ENCODE measurements around the gene FMN1.

DNA sequence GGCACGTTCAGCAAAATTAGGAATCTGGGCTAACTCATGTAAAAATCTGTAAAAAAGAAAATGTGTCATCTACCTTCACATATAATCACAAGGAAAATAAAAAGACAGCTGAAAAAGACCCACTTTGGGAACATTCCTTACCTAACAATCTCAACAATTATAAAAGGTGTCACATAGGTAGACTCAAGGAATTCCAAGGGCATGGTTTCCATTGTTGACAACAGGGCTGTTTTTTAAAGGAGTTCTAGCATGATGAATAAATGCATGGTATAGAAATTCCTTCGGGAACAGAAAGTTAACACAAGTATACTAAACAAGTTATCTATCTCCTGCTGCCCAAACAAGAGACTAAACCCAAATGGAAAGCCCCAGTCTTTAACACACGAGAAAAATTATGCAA, 292.5 kb downstream of the FMN1 start:
- TF ChIP-seq POLR2AphosphoS5 (IDR thresholded peaks at IDR 0.05; ENCODE audit: low read depth, low read length) (no peak), POLR2A (IDR thresholded peaks at IDR 0.05; ENCODE audit: low read depth, low read length) (no peak)

All from GM12892 (cell line).